K562 (cell line): ENCODE measurements around the gene WWOX. TPM values are rescaled to one million over a fixed set of nuclear protein-coding genes. Genes with fewer than 3 reads are reported as not detected.

ENCODE experiments used
- ATAC-seq: fragments of 200-7000 bp; cut with Tn5 transposase; 3 replicates; pipeline ENCODE4 v1.9.1; 2020; ENCODE audit warnings: moderate library complexity
- BruUV-seq: library from RNA; stranded (reverse); fragments of 400-500 nt; replicated peaks from 2 replicates; lab custom pipeline; 2021; lab: Mats Ljungman, UMichigan
- CTCF ChIA-PET: fragments of 300-600 bp; formaldehyde crosslinking; extraction: SDS; loops from one replicate; lab custom pipeline; 2021; ENCODE audit warnings: low intra/inter-chr PET ratio; lab: Yijun Ruan, JAX
- POLR2A ChIA-PET: fragments of 300-600, 350-650 bp; sonication (Branson Sonifier 250); formaldehyde crosslinking; extraction: SDS; loops from one replicate; lab custom pipeline; 2021; ENCODE audit warnings: antibody characterized with exemption, inconsistent platforms; lab: Yijun Ruan, JAX
- DNase-seq, 4 experiments: peaks; one replicate each; pipeline versions ENCODE4 v3.0.0 to v3.0.0-alpha.2; 2011 to 2018; ENCODE audit warnings: low spot score in 3 of 4, mixed read lengths in 3 of 4; ENCODE audit errors: extremely low read depth in 1 of 4
- FAIRE-seq: peaks from 2 replicates; lab custom pipeline; 2011; peaks lifted over from hg19 to GRCh38; lab: Jason Lieb, UNC
- H2AFZ ChIP-seq: 2 replicates; pipeline ENCODE4 v1.6.0; 2011; ENCODE audit warnings: low read depth, low read length, control low read depth, inconsistent platforms
- H3K27ac ChIP-seq: fragments of 200-600 bp; 3 replicates; pipeline ENCODE4 v1.8.0; 2011; ENCODE audit warnings: low read depth, mild to moderate bottlenecking, control low read depth, inconsistent platforms, low read length, moderate library complexity, mixed read lengths; ENCODE audit errors: extremely low read depth
- H3K27me3 ChIP-seq, 2 experiments: fragments of 300-600 bp in 1 of 2; 2 replicates in 1 of 2; 3 replicates in 1 of 2; pipeline versions ENCODE4 v1.6.0 to v1.8.0; 2011; ENCODE audit warnings: inconsistent platforms in 2 of 2, low read length in 2 of 2, mild to moderate bottlenecking in 1 of 2, mixed read lengths in 1 of 2, moderate library complexity in 1 of 2; ENCODE audit not compliant: control insufficient read depth in 2 of 2, insufficient read depth in 2 of 2
- H3K36me3 ChIP-seq: fragments of 300-600 bp; 3 replicates; pipeline ENCODE4 v1.8.0; 2011; ENCODE audit warnings: mild to moderate bottlenecking, low read length, inconsistent platforms; ENCODE audit not compliant: control insufficient read depth, insufficient read depth
- H3K4me1 ChIP-seq, 2 experiments: fragments of 200-600 bp in 1 of 2; replicated peaks in 1 of 2; 2 replicates in 1 of 2; 3 replicates in 1 of 2; pipeline versions ENCODE4 v1.5.1 to v1.8.0; 2011; ENCODE audit warnings: inconsistent platforms in 2 of 2, low read length in 2 of 2, mild to moderate bottlenecking in 1 of 2, mixed read lengths in 1 of 2, moderate library complexity in 1 of 2; ENCODE audit not compliant: control insufficient read depth in 2 of 2, insufficient read depth in 2 of 2
- H3K4me2 ChIP-seq: 2 replicates; pipeline ENCODE4 v1.6.1; 2011; ENCODE audit warnings: low read length, control low read depth, inconsistent platforms, mixed read lengths; ENCODE audit not compliant: insufficient read depth
- H3K4me3 ChIP-seq: fragments of 200-600 bp; sonication (generic), shearing (Covaris generic); 2 replicates; pipeline ENCODE4 v1.5.1; 2016; ENCODE audit warnings: control low read depth, inconsistent platforms
- H3K79me2 ChIP-seq: fragments of 200-600 bp; 3 replicates; pipeline ENCODE4 v1.8.0; 2011; ENCODE audit warnings: low read length, inconsistent platforms; ENCODE audit not compliant: control insufficient read depth, insufficient read depth
- H3K9ac ChIP-seq, 2 experiments: 2 replicates each; pipeline versions ENCODE4 v1.6.0 to v1.6.1; 2011; ENCODE audit warnings: low read depth in 2 of 2, low read length in 2 of 2, control low read depth in 1 of 2, inconsistent platforms in 1 of 2, mild to moderate bottlenecking in 1 of 2, mixed read lengths in 1 of 2; ENCODE audit not compliant: insufficient read depth in 1 of 2
- H3K9me1 ChIP-seq: one replicate; pipeline ENCODE4 v1.6.0; 2011; ENCODE audit warnings: inconsistent platforms, mild to moderate bottlenecking, low read length, moderate library complexity; ENCODE audit not compliant: control insufficient read depth, insufficient read depth
- H3K9me3 ChIP-seq: replicated peaks from 2 replicates; pipeline ENCODE4 v1.5.1; 2011; ENCODE audit warnings: low read depth, low read length, inconsistent platforms; ENCODE audit not compliant: control insufficient read depth, insufficient read depth
- H4K20me1 ChIP-seq: replicated peaks from 2 replicates; pipeline ENCODE4 v1.6.1; 2011; ENCODE audit warnings: low read length, inconsistent platforms, mixed read lengths; ENCODE audit not compliant: control insufficient read depth, insufficient read depth
- ETS2 ChIP-seq: IDR thresholded peaks from 2 replicates; pipeline ENCODE4 v1.6.1; 2016; ENCODE audit warnings: borderline replicate concordance, missing genetic modification characterization, mild to moderate bottlenecking, moderate library complexity, missing compliant biosample characterization; ENCODE audit not compliant: poor library complexity, severe bottlenecking
- HNRNPK ChIP-seq: fragments of 200-400 bp; formaldehyde crosslinking; IDR thresholded peaks from one replicate; pipeline ENCODE4 v1.6.1; 2018; ENCODE audit warnings: mild to moderate bottlenecking, low read depth, low read length; ENCODE audit not compliant: poor library complexity, severe bottlenecking
- MTA1 ChIP-seq: fragments of 450-650 bp; IDR thresholded peaks from 2 replicates; pipeline ENCODE4 v1.6.1; 2017; ENCODE audit warnings: borderline replicate concordance
- PCBP2 ChIP-seq: fragments of 200-400 bp; formaldehyde crosslinking; IDR thresholded peaks from 2 replicates; pipeline ENCODE4 v1.6.1; 2018; ENCODE audit warnings: low read length, low read depth, mild to moderate bottlenecking, moderate library complexity; ENCODE audit not compliant: poor library complexity, severe bottlenecking
- SAP30 ChIP-seq: fragments of 200-600 bp; sonication (generic); IDR thresholded peaks from 2 replicates; pipeline ENCODE4 v1.6.1; 2012; ENCODE audit warnings: borderline replicate concordance, low read depth, mild to moderate bottlenecking, moderate library complexity, low read length, control low read depth, inconsistent platforms; ENCODE audit not compliant: insufficient read depth, poor library complexity, severe bottlenecking
- SOX6 ChIP-seq: fragments of 450-650 bp; IDR thresholded peaks from 2 replicates; pipeline ENCODE4 v1.6.1; 2014; ENCODE audit warnings: mild to moderate bottlenecking
- TAL1 ChIP-seq: fragments of 450-650 bp; IDR thresholded peaks from 2 replicates; pipeline ENCODE4 v1.6.1; 2016; ENCODE audit warnings: mild to moderate bottlenecking
- XRCC4 ChIP-seq: IDR thresholded peaks from one replicate; pipeline ENCODE4 v1.6.1; 2011; ENCODE audit not compliant: insufficient read depth, insufficient read length; ENCODE audit errors: extremely low read depth
- ZBTB8A ChIP-seq: fragments of 450-650 bp; IDR thresholded peaks from 2 replicates; pipeline ENCODE4 v1.6.1; 2018; ENCODE audit warnings: mild to moderate bottlenecking, moderate library complexity; ENCODE audit not compliant: partially characterized antibody
- ZKSCAN1 ChIP-seq: fragments of 150-350 bp; IDR thresholded peaks from 2 replicates; pipeline ENCODE4 v1.6.1; 2016; ENCODE audit warnings: low read depth, low read length
- ZNF561 ChIP-seq: fragments of 450-650 bp; formaldehyde crosslinking; conservative IDR thresholded peaks from 2 replicates; pipeline ENCODE4 v1.4.0; 2020; ENCODE audit warnings: mild to moderate bottlenecking, moderate library complexity
- WGBS: fragments of 100-300 bp; shearing (Covaris generic); methylation state at CpG from one replicate; pipeline ENCODE4 v1.1.6; 2016; ENCODE audit warnings: low coverage, mixed read lengths; ENCODE audit not compliant: insufficient coverage; ENCODE audit errors: missing lambda C conversion rate; 5-methylcytosine and 5-hydroxymethylcytosine counted together
- in situ Hi-C: fragments of 300-500 bp; cut with MboI; formaldehyde crosslinking; loops from 4 replicates; pipeline ENCODE4 v1.15.0; 2018; ENCODE audit warnings: inconsistent platforms, mixed read lengths
- intact Hi-C: fragments of 100-400 bp; cut with micrococcal nuclease; formaldehyde crosslinking; loops from 2 replicates; pipeline ENCODE4 v1.14.2; 2022
- polyA plus RNA-seq, 8 experiments: library from polyadenylated mRNA; depleted of rRNA in 4 of 8; stranded (reverse) in 5 of 8; unstranded in 3 of 8; fragments of >200 nt; fragmentation: Nextera tagmentation in 2 of 8; fragmentation: Illumina TruSeq in 1 of 8; extraction: Ambion mirVana in 2 of 8; extraction: Trizol in 1 of 8; gene quantifications; 2 replicates each; pipeline versions ENCODE4 v1.2.1 to v1.2.3, GENCODE V29; 2011 to 2014; ENCODE audit warnings: inconsistent platforms in 1 of 8, missing spikeins in 1 of 8
- total RNA-seq, 7 experiments: library from RNA; depleted of rRNA in 6 of 7; stranded (reverse); fragments of >200 nt in 6 of 7; fragmentation: Illumina TruSeq in 2 of 7; extraction: Trizol in 2 of 7; gene quantifications; 2 replicates each; pipeline versions ENCODE4 v1.2.1 to v1.2.3, GENCODE V29; 2011 to 2021; ENCODE audit warnings: low replicate concordance in 1 of 7
- TF ChIP-seq, protein P1 (sequence below): fragments of 250-450 bp; sonication (Bioruptor Pico); IDR thresholded peaks from 2 replicates; pipeline ENCODE4 v1.5.0; 2020; ENCODE audit warnings: mild to moderate bottlenecking, borderline replicate concordance
- TF ChIP-seq, protein P2 (sequence below): fragments of 250-450 bp; sonication (Bioruptor Pico); IDR thresholded peaks from 2 replicates; pipeline ENCODE4 v1.5.0; 2022; ENCODE audit warnings: mild to moderate bottlenecking

Gene WWOX
- total and polyA plus RNA-seq, 9 of the 15 experiments (the other 6 are each of a cell fraction or from before 2014, with no cell fraction given): 1.6 to 22.7 (median 8.1) TPM

DNA sequence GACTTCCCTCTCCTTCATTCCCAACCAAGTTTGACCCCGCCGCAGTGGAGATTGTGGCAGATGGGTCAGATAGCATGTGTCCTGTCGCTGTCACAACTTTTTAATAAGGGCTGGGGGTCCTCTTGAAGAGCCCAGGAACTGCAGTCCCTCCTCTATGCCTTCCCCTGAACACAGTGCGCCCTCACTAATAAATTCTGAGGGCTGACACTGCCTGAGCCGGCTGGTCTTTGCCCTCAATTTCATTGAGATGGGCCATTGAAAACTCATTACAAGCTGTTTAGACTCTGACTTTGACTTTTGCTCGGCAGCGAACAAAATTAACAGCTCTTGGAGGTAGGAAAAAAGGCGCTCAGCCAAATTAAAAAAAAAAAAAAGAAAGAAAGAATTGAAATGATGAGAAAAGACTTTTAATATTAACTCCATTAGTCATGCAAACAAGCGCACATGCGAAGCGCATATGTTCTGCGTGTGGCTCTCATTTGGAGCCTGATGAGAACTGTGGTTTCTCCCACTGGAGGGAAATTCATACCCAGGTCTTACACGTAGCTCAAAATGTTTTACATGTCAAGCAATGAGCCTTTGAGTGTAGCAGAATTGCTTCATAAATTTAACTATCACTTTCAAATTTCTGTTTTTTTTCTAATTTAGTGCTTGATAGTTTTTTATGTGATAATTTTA lies 704.7 kb downstream of the WWOX start:
- FAIRE-seq: no peak
- BruUV-seq: no TSS peak

More for the DNA sequence above, 704.7 kb downstream of the WWOX start:
- WGBS: 7% methylated on average over 12 of the region's 13 CpGs
- no peaks in the 10 kb centered on the region for H3K9me3 ChIP-seq
- no peaks in the 10 kb centered on the region; a peak in 3 of 5 replicates for H3K27me3 ChIP-seq
- POLR2A ChIA-PET: interaction anchor here (1.2 kb wide), 1 partner anchor 14 kb away, joined by 3 read pairs; no protein-coding TSS in a partner anchor
- in situ Hi-C loops: no loop called here
- H3K36me3 ChIP-seq: no peaks in the 10 kb centered on the region
- CTCF ChIA-PET: no interaction called here
- H3K27ac ChIP-seq: no peak overlapping the region
- H3K9me1 ChIP-seq: no peaks in the 10 kb centered on the region
- no peak for TF ChIP-seq TAL1
- no peak for TF ChIP-seq MTA1
- no peak for TF ChIP-seq SOX6
- TF ChIP-seq ZNF561 (CRISPR knock-in tag): no peak
- no peak for TF ChIP-seq ETS2 (tag)
- TF ChIP-seq PCBP2: no peak
- TF ChIP-seq, protein P1, sequence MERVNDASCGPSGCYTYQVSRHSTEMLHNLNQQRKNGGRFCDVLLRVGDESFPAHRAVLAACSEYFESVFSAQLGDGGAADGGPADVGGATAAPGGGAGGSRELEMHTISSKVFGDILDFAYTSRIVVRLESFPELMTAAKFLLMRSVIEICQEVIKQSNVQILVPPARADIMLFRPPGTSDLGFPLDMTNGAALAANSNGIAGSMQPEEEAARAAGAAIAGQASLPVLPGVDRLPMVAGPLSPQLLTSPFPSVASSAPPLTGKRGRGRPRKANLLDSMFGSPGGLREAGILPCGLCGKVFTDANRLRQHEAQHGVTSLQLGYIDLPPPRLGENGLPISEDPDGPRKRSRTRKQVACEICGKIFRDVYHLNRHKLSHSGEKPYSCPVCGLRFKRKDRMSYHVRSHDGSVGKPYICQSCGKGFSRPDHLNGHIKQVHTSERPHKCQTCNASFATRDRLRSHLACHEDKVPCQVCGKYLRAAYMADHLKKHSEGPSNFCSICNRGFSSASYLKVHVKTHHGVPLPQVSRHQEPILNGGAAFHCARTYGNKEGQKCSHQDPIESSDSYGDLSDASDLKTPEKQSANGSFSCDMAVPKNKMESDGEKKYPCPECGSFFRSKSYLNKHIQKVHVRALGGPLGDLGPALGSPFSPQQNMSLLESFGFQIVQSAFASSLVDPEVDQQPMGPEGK: no peak
- TF ChIP-seq, protein P2, sequence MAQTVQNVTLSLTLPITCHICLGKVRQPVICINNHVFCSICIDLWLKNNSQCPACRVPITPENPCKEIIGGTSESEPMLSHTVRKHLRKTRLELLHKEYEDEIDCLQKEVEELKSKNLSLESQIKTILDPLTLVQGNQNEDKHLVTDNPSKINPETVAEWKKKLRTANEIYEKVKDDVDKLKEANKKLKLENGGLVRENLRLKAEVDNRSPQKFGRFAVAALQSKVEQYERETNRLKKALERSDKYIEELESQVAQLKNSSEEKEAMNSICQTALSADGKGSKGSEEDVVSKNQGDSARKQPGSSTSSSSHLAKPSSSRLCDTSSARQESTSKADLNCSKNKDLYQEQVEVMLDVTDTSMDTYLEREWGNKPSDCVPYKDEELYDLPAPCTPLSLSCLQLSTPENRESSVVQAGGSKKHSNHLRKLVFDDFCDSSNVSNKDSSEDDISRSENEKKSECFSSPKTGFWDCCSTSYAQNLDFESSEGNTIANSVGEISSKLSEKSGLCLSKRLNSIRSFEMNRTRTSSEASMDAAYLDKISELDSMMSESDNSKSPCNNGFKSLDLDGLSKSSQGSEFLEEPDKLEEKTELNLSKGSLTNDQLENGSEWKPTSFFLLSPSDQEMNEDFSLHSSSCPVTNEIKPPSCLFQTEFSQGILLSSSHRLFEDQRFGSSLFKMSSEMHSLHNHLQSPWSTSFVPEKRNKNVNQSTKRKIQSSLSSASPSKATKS (CRISPR knock-in tag): no peak
- TF ChIP-seq XRCC4: no peak
- no peak for TF ChIP-seq HNRNPK
- no peak for TF ChIP-seq SAP30
- no peak for TF ChIP-seq ZBTB8A
- no peak for TF ChIP-seq ZKSCAN1
- TF ChIP-seq, all 486 proteins: peak for 0
- no peak for DNase-seq
- Histone ChIP-seq H3K4me1 (no peaks in the 10 kb centered on the region), H3K79me2 (no peaks in the 10 kb centered on the region), H3K4me3 (no peak overlapping the region), H3K9ac (no peak overlapping the region), H3K4me2 (no peak overlapping the region), H2AFZ (no peak overlapping the region), H4K20me1 (no peaks in the 10 kb centered on the region)
- intact Hi-C loops: no loop called here
- ATAC-seq: no peak
